Gastrocnemius medialis (tissue), 4 donors: ENCODE data around the gene JPH2. TPM values are rescaled to one million over a fixed set of nuclear protein-coding genes. Genes with fewer than 3 reads are reported as not detected.
A peak's percentile ranks its signal among the peaks of the same experiment; 100 is the strongest.

ENCODE experiments used
- ATAC-seq, 2 donors: fragments of 150-250 bp; one replicate each; pipeline ENCODE4 v1.9.1; 2016
- DNase-seq, 2 donors: peaks; one replicate each; pipeline ENCODE4 v3.0.0-alpha.2; 2019
- H3K27ac ChIP-seq, 4 donors: fragments of 200-600 bp; sonication (generic); 1 replicate in 1 of 4; 2 replicates in 3 of 4; pipeline ENCODE4 v1.5.1; 2016 to 2018; ENCODE audit warnings: mild to moderate bottlenecking in 2 of 4, moderate library complexity in 1 of 4
- H3K27me3 ChIP-seq, 3 donors: fragments of 200-600 bp; sonication (generic) in 2 of 3; 1 replicate in 1 of 3; 2 replicates in 2 of 3; pipeline versions ENCODE4 v1.5.1 to v1.6.0; 2016 to 2019; ENCODE audit warnings: mild to moderate bottlenecking in 1 of 3, moderate library complexity in 1 of 3
- H3K36me3 ChIP-seq, 2 donors: fragments of 200-600 bp; sonication (generic) in 1 of 2; one replicate each; pipeline ENCODE4 v1.5.1; 2017 to 2018
- H3K4me1 ChIP-seq, 2 donors: fragments of 200-600 bp; sonication (generic) in 1 of 2; one replicate each; pipeline ENCODE4 v1.5.1; 2016 to 2017; ENCODE audit warnings: mild to moderate bottlenecking in 2 of 2
- H3K4me3 ChIP-seq, 4 donors: fragments of 200-600 bp; sonication (generic) in 3 of 4; 1 replicate in 1 of 4; 2 replicates in 3 of 4; pipeline ENCODE4 v1.5.1; 2016 to 2019; ENCODE audit warnings: mild to moderate bottlenecking in 2 of 4
- H3K9me3 ChIP-seq, 3 donors: fragments of 200-600 bp; sonication (generic) in 2 of 3; 1 replicate in 1 of 3; 2 replicates in 2 of 3; pipeline ENCODE4 v1.5.1; 2016 to 2019
- POLR2A ChIP-seq, 2 donors: fragments of 450-650 bp; IDR thresholded peaks; one replicate each; pipeline ENCODE4 v1.6.1; 2017; ENCODE audit warnings: antibody characterized with exemption in 2 of 2, mild to moderate bottlenecking in 2 of 2, moderate library complexity in 2 of 2
- in situ Hi-C, 4 donors: fragments of 200-750 bp; cut with MboI; loops; one replicate each; pipeline versions ENCODE4 v1.15.0 to v1.8.0; 2017; ENCODE audit warnings: low sequenced_read_pairs in 4 of 4
- intact Hi-C: fragments of 100-400 bp; cut with DNase I; formaldehyde crosslinking; loops from one replicate; pipeline ENCODE4 v1.15.1; 2023; ENCODE audit warnings: low total_unique reads
- total RNA-seq, 4 donors: library from RNA; depleted of rRNA; stranded (reverse); fragments of >200 nt; gene quantifications; one replicate each; pipeline versions ENCODE4 v1.1.0 to v1.2.3, GENCODE V29; 2016
- TF ChIP-seq, protein P1 (sequence below), 5 experiments: fragments of 450-650 bp in 3 of 5; fragments of 200-600 bp in 2 of 5; sonication (generic) in 2 of 5; IDR thresholded peaks in 4 of 5; conservative IDR thresholded peaks in 1 of 5; 1 replicate in 4 of 5; 2 replicates in 1 of 5; pipeline ENCODE4 v1.5.1; 2016 to 2019; ENCODE audit warnings: antibody characterized with exemption in 5 of 5, mild to moderate bottlenecking in 3 of 5, moderate library complexity in 3 of 5

The JPH2 gene
- total RNA-seq, 4 donors from 2014 or later: 18.3 to 86.6 (median 38.0) TPM

DNA sequence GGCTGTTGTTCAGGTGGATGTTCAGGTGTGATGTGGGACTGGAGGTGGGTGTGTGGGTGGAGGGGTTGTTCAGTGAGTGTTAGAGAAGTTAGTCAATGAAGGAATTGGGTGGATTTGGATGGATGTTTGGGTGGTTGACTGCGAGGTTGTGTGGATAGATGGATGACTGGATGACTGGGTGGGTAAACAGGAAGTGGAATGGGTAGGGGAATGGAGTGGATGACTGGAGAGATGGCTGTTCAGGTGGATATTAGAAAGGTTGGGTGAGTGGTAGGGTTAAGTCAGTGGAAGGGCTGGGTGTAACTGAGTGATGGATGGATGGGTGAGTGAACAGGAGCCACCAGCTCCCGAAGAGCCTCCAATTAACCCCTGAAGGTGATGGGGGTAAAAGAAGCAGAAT lies 27.9 kb downstream of the JPH2 start:
- peak overlapping the region; percentile 60 to 93 (median 82) for H3K27ac ChIP-seq

DNA sequence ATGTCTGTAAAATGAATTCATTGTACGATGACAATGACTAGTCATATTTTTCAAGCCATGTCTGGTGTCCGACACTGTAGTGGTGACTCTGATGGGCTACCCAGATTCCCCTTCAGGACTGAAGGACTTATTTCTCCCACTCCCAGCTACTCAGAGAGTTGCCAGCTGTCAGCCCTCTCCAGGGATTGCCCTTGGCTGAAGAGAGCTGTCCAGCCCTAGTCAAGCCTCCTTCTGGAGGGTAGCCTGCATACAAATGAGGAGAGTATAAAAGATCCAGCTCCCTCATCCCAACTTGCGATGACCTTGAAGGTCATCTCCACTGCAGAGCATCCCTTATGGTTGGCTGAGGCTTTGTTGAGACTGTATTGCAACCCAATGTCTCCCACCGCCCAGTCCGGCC lies 29.9 kb downstream of the JPH2 start:
- Histone ChIP-seq H3K4me1 (peaks cover 55 to 57% of the 10 kb centered on the region in 2 donors), H3K9me3 (no peaks in the 10 kb centered on the region), H3K4me3 (no peak overlapping the region), H3K27me3 (no peaks in the 10 kb centered on the region), H3K36me3 (no peaks in the 10 kb centered on the region), H3K27ac (peak overlapping the region; percentile 60 to 93 (median 82))
- peak in 1 of 2 donors; percentile 8 for DNase-seq
- intact Hi-C loops (no loop called here), in situ Hi-C loops (no loop called here)
- no peak for TF ChIP-seq POLR2A (IDR thresholded peaks at IDR 0.05)
- TF ChIP-seq, protein P1, sequence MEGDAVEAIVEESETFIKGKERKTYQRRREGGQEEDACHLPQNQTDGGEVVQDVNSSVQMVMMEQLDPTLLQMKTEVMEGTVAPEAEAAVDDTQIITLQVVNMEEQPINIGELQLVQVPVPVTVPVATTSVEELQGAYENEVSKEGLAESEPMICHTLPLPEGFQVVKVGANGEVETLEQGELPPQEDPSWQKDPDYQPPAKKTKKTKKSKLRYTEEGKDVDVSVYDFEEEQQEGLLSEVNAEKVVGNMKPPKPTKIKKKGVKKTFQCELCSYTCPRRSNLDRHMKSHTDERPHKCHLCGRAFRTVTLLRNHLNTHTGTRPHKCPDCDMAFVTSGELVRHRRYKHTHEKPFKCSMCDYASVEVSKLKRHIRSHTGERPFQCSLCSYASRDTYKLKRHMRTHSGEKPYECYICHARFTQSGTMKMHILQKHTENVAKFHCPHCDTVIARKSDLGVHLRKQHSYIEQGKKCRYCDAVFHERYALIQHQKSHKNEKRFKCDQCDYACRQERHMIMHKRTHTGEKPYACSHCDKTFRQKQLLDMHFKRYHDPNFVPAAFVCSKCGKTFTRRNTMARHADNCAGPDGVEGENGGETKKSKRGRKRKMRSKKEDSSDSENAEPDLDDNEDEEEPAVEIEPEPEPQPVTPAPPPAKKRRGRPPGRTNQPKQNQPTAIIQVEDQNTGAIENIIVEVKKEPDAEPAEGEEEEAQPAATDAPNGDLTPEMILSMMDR (IDR thresholded peaks at IDR 0.05 in 4 of 5, conservative IDR thresholded peaks at IDR 0.05 in 1 of 5): no peak
- ATAC-seq: no peak

More for the DNA sequence above, 27.9 kb downstream of the JPH2 start:
- in situ Hi-C loops (no loop called here), intact Hi-C loops (no loop called here)
- H3K9me3 ChIP-seq: no peaks in the 10 kb centered on the region
- ATAC-seq (no peak), DNase-seq (no peak)
- H3K4me3 ChIP-seq: no peak overlapping the region
- peaks cover 39 to 44% of the 10 kb centered on the region in 2 donors for H3K4me1 ChIP-seq
- H3K36me3 ChIP-seq: no peaks in the 10 kb centered on the region
- no peaks in the 10 kb centered on the region for H3K27me3 ChIP-seq
- no peak for TF ChIP-seq POLR2A (IDR thresholded peaks at IDR 0.05)
- TF ChIP-seq, protein P1 (IDR thresholded peaks at IDR 0.05 in 4 of 5, conservative IDR thresholded peaks at IDR 0.05 in 1 of 5): no peak

DNA sequence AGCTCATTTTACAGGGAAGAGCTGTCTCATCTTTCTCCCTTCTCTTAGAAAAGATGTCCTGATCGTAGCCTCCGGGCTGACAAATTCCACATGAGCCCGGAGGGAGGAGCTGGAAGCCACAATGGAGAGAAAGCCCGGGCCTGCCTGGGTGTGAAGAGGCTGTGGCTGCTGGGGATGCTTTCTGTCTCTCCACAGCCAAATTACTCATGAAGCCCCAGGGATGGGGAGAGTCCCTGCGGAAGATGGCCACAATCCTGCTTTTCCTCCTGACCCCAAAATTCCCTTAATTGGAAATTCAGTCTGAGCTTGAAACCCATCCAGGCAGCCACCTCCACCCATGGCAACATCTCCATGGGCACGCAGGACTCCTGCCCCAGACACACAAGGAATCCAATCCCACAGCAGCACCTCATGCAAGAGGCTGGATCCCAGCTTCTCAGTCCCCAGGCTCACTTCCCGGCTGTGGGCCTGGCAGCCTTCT lies 32.4 kb downstream of the JPH2 start:
- Histone ChIP-seq H3K27ac (peak overlapping the region; percentile 90 to 93 (median 92)), H3K4me1 (peaks cover 67 to 76% of the 10 kb centered on the region in 2 donors), H3K4me3 (no peak overlapping the region), H3K9me3 (no peaks in the 10 kb centered on the region), H3K36me3 (no peaks in the 10 kb centered on the region), H3K27me3 (no peaks in the 10 kb centered on the region)
- intact Hi-C loops (loop anchor here (2.0 kb wide), 1 partner anchor 38 kb away; no protein-coding TSS in a partner anchor), in situ Hi-C loops (no loop called here)
- DNase-seq (peak in 1 of 2 donors; percentile 58), ATAC-seq (peak; percentile 38 to 41)
- TF ChIP-seq, protein P1 (IDR thresholded peaks at IDR 0.05 in 4 of 5, conservative IDR thresholded peaks at IDR 0.05 in 1 of 5): peak in 2 of 5 experiments; percentile 26 to 40
- no peak for TF ChIP-seq POLR2A (IDR thresholded peaks at IDR 0.05)

DNA sequence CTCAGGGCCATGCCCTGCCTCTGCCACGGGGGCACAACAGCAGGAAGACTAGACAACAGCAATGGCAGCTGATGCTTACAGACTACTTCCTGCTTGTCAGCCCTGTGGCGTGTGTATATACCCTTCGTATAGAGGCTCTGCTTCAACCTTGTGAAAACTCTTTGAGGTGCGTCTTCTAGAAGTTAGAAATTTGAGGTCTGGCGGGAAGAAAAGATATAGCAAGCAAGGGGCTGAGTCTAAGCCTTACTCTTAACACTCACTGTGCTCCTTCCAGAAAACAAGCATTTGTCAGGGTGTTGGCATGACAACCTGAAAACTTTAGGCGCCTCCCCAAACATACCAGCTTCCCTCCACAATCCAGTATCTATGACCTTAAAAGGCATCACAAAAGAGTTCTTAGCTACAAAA lies 33.3 kb downstream of the JPH2 start:
- H3K4me3 ChIP-seq: no peak overlapping the region
- no peaks in the 10 kb centered on the region for H3K9me3 ChIP-seq
- no peaks in the 10 kb centered on the region for H3K36me3 ChIP-seq
- H3K27ac ChIP-seq: peak overlapping the region; percentile 90 to 93 (median 92)
- intact Hi-C loops (loop anchor here (2.0 kb wide), 1 partner anchor 37 kb away; no protein-coding TSS in a partner anchor), in situ Hi-C loops (no loop called here)
- H3K4me1 ChIP-seq: peaks cover 60 to 70% of the 10 kb centered on the region in 2 donors
- no peak for TF ChIP-seq POLR2A (IDR thresholded peaks at IDR 0.05)
- TF ChIP-seq, protein P1 (IDR thresholded peaks at IDR 0.05 in 4 of 5, conservative IDR thresholded peaks at IDR 0.05 in 1 of 5): no peak
- H3K27me3 ChIP-seq: no peaks in the 10 kb centered on the region
- DNase-seq: peak in 1 of 2 donors; percentile 3
- no peak for ATAC-seq
